Chondrocyte (in vitro differentiated cells): ENCODE data around the gene PLXNA4. TPM values are rescaled to one million over a fixed set of nuclear protein-coding genes. Genes with fewer than 3 reads are reported as not detected.

Experiments
- DNase-seq: peaks from one replicate; pipeline ENCODE4 v3.0.0; 2021; ENCODE audit warnings: mixed read lengths, low spot score
- H3K27ac Mint-ChIP-seq: one replicate; pipeline ENCODE4 v1.8.0; 2021; ENCODE audit warnings: mild to moderate bottlenecking, moderate library complexity, mixed read lengths; ENCODE audit not compliant: unreplicated experiment
- H3K27me3 Mint-ChIP-seq: 2 replicates; pipeline ENCODE4 v1.8.0; 2021; ENCODE audit warnings: low read depth, mixed read lengths
- H3K36me3 Mint-ChIP-seq: 2 replicates; pipeline ENCODE4 v1.8.0; 2021; ENCODE audit warnings: low read depth, mixed read lengths
- H3K4me1 Mint-ChIP-seq: 2 replicates; pipeline ENCODE4 v1.8.0; 2021; ENCODE audit warnings: low read depth, mild to moderate bottlenecking, mixed read lengths
- H3K4me3 Mint-ChIP-seq: one replicate; pipeline ENCODE4 v1.8.0; 2021; ENCODE audit warnings: mild to moderate bottlenecking, moderate library complexity, mixed read lengths; ENCODE audit not compliant: unreplicated experiment
- H3K9me3 Mint-ChIP-seq: 2 replicates; pipeline ENCODE4 v1.8.0; 2021; ENCODE audit warnings: low read depth, mixed read lengths
- CTCF ChIP-seq: fragments of 200-600 bp; sonication (generic); IDR thresholded peaks from 2 replicates; pipeline ENCODE4 v1.5.0; 2021; ENCODE audit warnings: antibody characterized with exemption, mild to moderate bottlenecking, moderate library complexity
- total RNA-seq: library from RNA; stranded (reverse); gene quantifications from 3 replicates; pipeline ENCODE4 v1.2.1, GENCODE V29; 2021

PLXNA4 gene
- total RNA-seq, 1 donor from 2014 or later = 11.3 TPM

- H3K4me3 Mint-ChIP-seq = no peak overlapping the region
Measured at GRCh38 chr7:132458729-132459128, 117.5 kb downstream of the PLXNA4 start.

GRCh38 chr7:132457658-132458057 lies 118.6 kb downstream of the PLXNA4 start:
- Mint-ChIP-seq H3K9me3 (peaks cover 3% of the 10 kb centered on the region), H3K36me3 (no peaks in the 10 kb centered on the region), H3K27ac (no peak overlapping the region), H3K4me1 (peaks cover 17% of the 10 kb centered on the region), H3K27me3 (no peaks in the 10 kb centered on the region), H3K4me3 (no peak overlapping the region)
- TF ChIP-seq CTCF = no peak
- DNase-seq = no peak

More at GRCh38 chr7:132458729-132459128, 117.5 kb downstream of the PLXNA4 start:
- DNase-seq = no peak
- TF ChIP-seq CTCF = no peak
- Mint-ChIP-seq H3K4me1 (peaks cover 19% of the 10 kb centered on the region), H3K9me3 (peaks cover 3% of the 10 kb centered on the region), H3K27ac (no peak overlapping the region), H3K36me3 (no peaks in the 10 kb centered on the region), H3K27me3 (no peaks in the 10 kb centered on the region)

- DNase-seq = no peak
- Mint-ChIP-seq H3K27ac (no peak overlapping the region), H3K4me1 (peaks cover 23% of the 10 kb centered on the region), H3K36me3 (no peaks in the 10 kb centered on the region), H3K9me3 (peaks cover 3% of the 10 kb centered on the region), H3K27me3 (no peaks in the 10 kb centered on the region), H3K4me3 (no peak overlapping the region)
- no peak for TF ChIP-seq CTCF
Measured at GRCh38 chr7:132456418-132456817, 119.9 kb downstream of the PLXNA4 start.

- Mint-ChIP-seq H3K27ac (no peak overlapping the region), H3K36me3 (no peaks in the 10 kb centered on the region), H3K4me3 (no peak overlapping the region), H3K27me3 (no peaks in the 10 kb centered on the region), H3K9me3 (peaks cover 3% of the 10 kb centered on the region), H3K4me1 (peaks cover 15% of the 10 kb centered on the region)
- TF ChIP-seq CTCF = no peak
- no peak for DNase-seq
Measured at GRCh38 chr7:132455378-132455777, 120.9 kb downstream of the PLXNA4 start.

- TF ChIP-seq CTCF = no peak
- Mint-ChIP-seq H3K36me3 (no peaks in the 10 kb centered on the region), H3K4me3 (no peak overlapping the region), H3K9me3 (peaks cover 3% of the 10 kb centered on the region), H3K27me3 (no peaks in the 10 kb centered on the region), H3K27ac (no peak overlapping the region), H3K4me1 (peaks cover 13% of the 10 kb centered on the region)
- no peak for DNase-seq
Measured at GRCh38 chr7:132453826-132454225, 122.4 kb downstream of the PLXNA4 start.
